ENCODE data around the gene APBB2. TPM values are rescaled to one million over a fixed set of nuclear protein-coding genes. Genes with fewer than 3 reads are reported as not detected.

Gene APBB2
- total and polyA plus RNA-seq, 2 of the 4 experiments (the other 2 are of a cell fraction), result 47.9 to 75.5 TPM

DNA sequence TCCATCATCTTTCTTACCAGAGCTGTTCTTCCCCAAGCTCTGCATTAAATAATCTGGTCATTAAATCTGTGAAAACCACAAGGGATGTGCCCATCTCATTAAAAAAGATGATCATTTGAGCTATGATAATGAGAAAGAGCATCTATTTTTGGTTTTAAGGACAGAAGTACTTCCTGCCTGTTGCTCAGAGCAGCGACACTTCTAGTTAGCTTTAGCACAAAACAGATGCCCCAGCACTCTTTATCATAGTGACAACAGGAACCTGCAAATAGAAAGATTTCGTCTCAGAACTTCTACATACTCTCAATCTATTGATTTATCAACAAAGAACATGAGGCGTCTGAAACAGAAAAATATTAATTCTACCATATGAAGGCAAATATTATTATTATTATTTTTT, 140.1 kb downstream of the APBB2 start:
- H3K4me2 ChIP-seq (ENCODE audit: low read depth, low read length), result no peak overlapping the region
- H4K5ac ChIP-seq (ENCODE audit: low read depth, low read length), result no peak overlapping the region
- H2AK5ac ChIP-seq (ENCODE audit: low read depth, low read length), result no peak overlapping the region
- H3K18ac ChIP-seq (ENCODE audit: low read depth, low read length), result no peak overlapping the region
- ATAC-seq (ENCODE audit: low read depth), result no peak
- no peak overlapping the region for H3K4ac ChIP-seq (ENCODE audit: low read depth, low read length)
- no peak overlapping the region for H2BK5ac ChIP-seq (ENCODE audit: low read depth, low read length, poor library complexity, severe bottlenecking)
- no peak overlapping the region for H2BK15ac ChIP-seq (ENCODE audit: low read depth, low read length)
- no peak overlapping the region for H3K23ac ChIP-seq (ENCODE audit: low read depth, low read length)
- no peaks in the 10 kb centered on the region; the same call in 1 of the 2 replicates for H3K9me1 ChIP-seq (ENCODE audit: insufficient read depth, low read length)
- H3K4me1 ChIP-seq (ENCODE audit: control insufficient read depth, insufficient read depth, low read length), result peaks cover 5% of the 10 kb centered on the region
- H3K14ac ChIP-seq (replicated peaks; ENCODE audit: low read depth, low read length), result no peak overlapping the region
- H3K27me3 ChIP-seq (ENCODE audit: control insufficient read depth, insufficient read depth, low read length), result no peaks in the 10 kb centered on the region
- dilution Hi-C loops (cut with HindIII; ENCODE audit: low sequenced_read_pairs, unreplicated experiment) (no loop called here), in situ Hi-C loops (cut with MboI; ENCODE audit: low sequenced_read_pairs) (no loop called here), intact Hi-C loops (cut with micrococcal nuclease) (loop anchor here (5.0 kb wide), 1 partner anchor 47 kb away; no protein-coding TSS in a partner anchor)
- peaks cover 8 to 34% of the 10 kb centered on the region in 2 experiments; a peak in 3 of 4 replicates for H3K79me1 ChIP-seq (ENCODE audit: low read depth in 1 of 2, low read length in 2 of 2)
- H2AK9ac ChIP-seq (replicated peaks; ENCODE audit: low read depth, low read length, poor library complexity), result no peak overlapping the region
- no peaks in the 10 kb centered on the region for H4K20me1 ChIP-seq (ENCODE audit: insufficient read depth, low read length)
- no CpG with 5 or more reads among the region's 3 CpGs for WGBS, 2 experiments (ENCODE audit: extremely low coverage in 2 of 2, insufficient read length in 1 of 2)
- H3K36me3 ChIP-seq (ENCODE audit: control insufficient read depth, insufficient read depth, low read length), result no peaks in the 10 kb centered on the region
- H3K9me3 ChIP-seq (ENCODE audit: control insufficient read depth, insufficient read depth, low read length), result no peaks in the 10 kb centered on the region
- H4K8ac ChIP-seq (ENCODE audit: low read depth in 2 of 2, low read length in 2 of 2), result no peak overlapping the region
- H2AFZ ChIP-seq (replicated peaks; ENCODE audit: low read length, poor library complexity), result no peak overlapping the region
- no peak overlapping the region for H2BK120ac ChIP-seq (ENCODE audit: low read depth, low read length)
- no peak overlapping the region for H2BK20ac ChIP-seq (ENCODE audit: low read depth, low read length)
- DNase-seq, result no peak
- ChIA-PET POLR2A (ENCODE audit: unreplicated experiment) (no interaction called here), CTCF (interaction anchor here (0.5 kb wide), 1 partner anchor 21 kb away, joined by 5 read pairs; no protein-coding TSS in a partner anchor)
- no peak overlapping the region for H4K91ac ChIP-seq (ENCODE audit: insufficient read depth, low read depth, low read length)
- H3K27ac ChIP-seq (ENCODE audit: insufficient read depth, low read length), result no peak overlapping the region
- no peak overlapping the region for H3K56ac ChIP-seq (ENCODE audit: extremely low read depth, insufficient read depth, low read length)
- no peak overlapping the region for H3K9ac ChIP-seq (ENCODE audit: low read depth, low read length)
- TF ChIP-seq, protein P1, sequence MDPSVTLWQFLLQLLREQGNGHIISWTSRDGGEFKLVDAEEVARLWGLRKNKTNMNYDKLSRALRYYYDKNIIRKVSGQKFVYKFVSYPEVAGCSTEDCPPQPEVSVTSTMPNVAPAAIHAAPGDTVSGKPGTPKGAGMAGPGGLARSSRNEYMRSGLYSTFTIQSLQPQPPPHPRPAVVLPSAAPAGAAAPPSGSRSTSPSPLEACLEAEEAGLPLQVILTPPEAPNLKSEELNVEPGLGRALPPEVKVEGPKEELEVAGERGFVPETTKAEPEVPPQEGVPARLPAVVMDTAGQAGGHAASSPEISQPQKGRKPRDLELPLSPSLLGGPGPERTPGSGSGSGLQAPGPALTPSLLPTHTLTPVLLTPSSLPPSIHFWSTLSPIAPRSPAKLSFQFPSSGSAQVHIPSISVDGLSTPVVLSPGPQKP (IDR thresholded peaks at IDR 0.05; ENCODE audit: borderline replicate concordance, low read depth, low read length), result no peak
- no peak for TF ChIP-seq NFE2L2 (IDR thresholded peaks at IDR 0.05; ENCODE audit: low read depth, low read length)
- no peak for TF ChIP-seq CHD1 (IDR thresholded peaks at IDR 0.05; ENCODE audit: low read depth, low read length)
- TF ChIP-seq FOS (IDR thresholded peaks at IDR 0.05; ENCODE audit: low read depth, low read length), result no peak
- TF ChIP-seq RAD21 (IDR thresholded peaks at IDR 0.05; ENCODE audit: low read length), result no peak
- TF ChIP-seq MXI1 (IDR thresholded peaks at IDR 0.05; ENCODE audit: borderline replicate concordance, low read depth, low read length), result no peak
- no TSS peak for BruUV-seq (replicated peaks)
- H3K4me3 ChIP-seq (ENCODE audit: insufficient read depth, low read depth, low read length), result no peak overlapping the region

Data from IMR-90 (cell line).